ENCODE data around the gene NASP.

The NASP gene

GRCh38 chr1:45550401-45551351 lies 33.2 kb upstream of the NASP start, which contains the start of gene AKR1A1:
TSS of gene AKR1A1 (plus strand) at chr1:45550826. CDS start at chr1:45561795, 10,969 bp downstream.
- H3K79me2 ChIP-seq (ENCODE audit: insufficient read depth, low read length), result peaks cover 41% of the 10 kb centered on the region
- peaks cover 6% of the 10 kb centered on the region; the same call in 1 of the 2 replicates for H4K20me1 ChIP-seq (ENCODE audit: insufficient read depth, low read length)
- peak within 1 kb of the TSS; percentile 68 to 79 for H3K4me3 ChIP-seq (ENCODE audit: low read depth in 1 of 2, low read length in 2 of 2)
- TF ChIP-seq EZH2 (IDR thresholded peaks at IDR 0.05; ENCODE audit: borderline replicate concordance, low read depth, low read length, severe bottlenecking), result no peak
- TF ChIP-seq, protein P1, sequence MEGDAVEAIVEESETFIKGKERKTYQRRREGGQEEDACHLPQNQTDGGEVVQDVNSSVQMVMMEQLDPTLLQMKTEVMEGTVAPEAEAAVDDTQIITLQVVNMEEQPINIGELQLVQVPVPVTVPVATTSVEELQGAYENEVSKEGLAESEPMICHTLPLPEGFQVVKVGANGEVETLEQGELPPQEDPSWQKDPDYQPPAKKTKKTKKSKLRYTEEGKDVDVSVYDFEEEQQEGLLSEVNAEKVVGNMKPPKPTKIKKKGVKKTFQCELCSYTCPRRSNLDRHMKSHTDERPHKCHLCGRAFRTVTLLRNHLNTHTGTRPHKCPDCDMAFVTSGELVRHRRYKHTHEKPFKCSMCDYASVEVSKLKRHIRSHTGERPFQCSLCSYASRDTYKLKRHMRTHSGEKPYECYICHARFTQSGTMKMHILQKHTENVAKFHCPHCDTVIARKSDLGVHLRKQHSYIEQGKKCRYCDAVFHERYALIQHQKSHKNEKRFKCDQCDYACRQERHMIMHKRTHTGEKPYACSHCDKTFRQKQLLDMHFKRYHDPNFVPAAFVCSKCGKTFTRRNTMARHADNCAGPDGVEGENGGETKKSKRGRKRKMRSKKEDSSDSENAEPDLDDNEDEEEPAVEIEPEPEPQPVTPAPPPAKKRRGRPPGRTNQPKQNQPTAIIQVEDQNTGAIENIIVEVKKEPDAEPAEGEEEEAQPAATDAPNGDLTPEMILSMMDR (IDR thresholded peaks at IDR 0.05; ENCODE audit: borderline replicate concordance, extremely low read depth, low read length, poor library complexity, severe bottlenecking), result no peak
- H3K27ac ChIP-seq (ENCODE audit: low read length), result peak within 1 kb of the TSS; percentile 94
- peak; percentile 91 for DNase-seq
- no peaks in the 10 kb centered on the region for H3K9me3 ChIP-seq (ENCODE audit: insufficient read depth, low read length, severe bottlenecking)
- peaks cover 17% of the 10 kb centered on the region for H3K36me3 ChIP-seq (ENCODE audit: insufficient read depth, low read length)
- peak within 1 kb of the TSS; percentile 97 for H2AFZ ChIP-seq (ENCODE audit: low read depth, low read length)
- ATAC-seq (ENCODE audit: insufficient read depth, low read depth), result peak; percentile 94
- no peaks in the 10 kb centered on the region for H3K27me3 ChIP-seq (ENCODE audit: insufficient read depth, low read length, poor library complexity)
- peak within 1 kb of the TSS; percentile 81 for H3K4me2 ChIP-seq (ENCODE audit: insufficient read depth, low read length)
- H3K9ac ChIP-seq (ENCODE audit: low read depth, low read length), result peak within 1 kb of the TSS; percentile 71
- H3K4me1 ChIP-seq (ENCODE audit: insufficient read depth, low read length), result peaks cover 26% of the 10 kb centered on the region

DNA sequence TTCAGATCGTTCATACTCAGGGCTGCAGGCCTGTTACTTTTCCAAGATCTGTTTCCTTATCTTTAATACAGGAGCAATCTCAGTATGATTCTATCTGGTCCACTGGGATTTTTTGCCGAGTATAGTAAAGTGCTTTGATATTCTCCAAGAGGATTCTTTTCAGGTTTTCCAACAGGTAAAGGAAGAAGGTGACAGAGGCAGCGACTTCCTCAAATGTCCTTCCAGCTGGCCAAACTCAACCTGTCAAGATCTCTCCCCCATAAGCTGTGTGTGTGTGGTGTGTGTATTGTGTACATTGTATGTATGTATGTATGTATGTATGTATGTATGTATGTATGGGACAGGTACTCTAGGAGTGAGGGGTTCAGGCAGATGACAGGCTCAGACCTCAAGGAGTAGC lies 32.2 kb upstream of the NASP start:
- peaks cover 6% of the 10 kb centered on the region; the same call in 1 of the 2 replicates for H4K20me1 ChIP-seq (ENCODE audit: insufficient read depth, low read length)

DNA sequence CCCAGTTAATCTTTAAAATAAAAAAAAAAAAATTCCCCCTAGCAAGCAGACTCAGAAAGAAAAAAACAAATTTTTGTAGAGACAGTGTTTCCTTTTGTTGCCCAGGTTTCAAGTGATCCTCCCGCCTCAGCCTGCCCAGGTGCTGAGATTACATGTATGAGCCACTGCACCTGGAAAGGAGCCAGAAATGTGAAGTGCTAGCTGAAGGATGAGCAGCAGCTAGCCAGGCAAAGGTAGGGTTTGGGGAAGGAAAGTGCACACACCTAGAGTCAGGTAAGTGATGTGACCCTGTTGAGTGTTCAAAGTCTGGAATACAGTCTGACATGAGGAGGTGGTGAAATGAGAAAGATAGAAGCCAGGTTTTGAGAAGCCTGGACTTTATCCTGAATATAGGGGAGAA lies 31.5 kb upstream of the NASP start:
- Histone ChIP-seq H3K27me3 (ENCODE audit: insufficient read depth, low read length, poor library complexity) (no peaks in the 10 kb centered on the region), H3K36me3 (ENCODE audit: insufficient read depth, low read length) (peaks cover 17% of the 10 kb centered on the region), H3K79me2 (ENCODE audit: insufficient read depth, low read length) (peaks cover 50% of the 10 kb centered on the region), H2AFZ (ENCODE audit: low read depth, low read length) (no peak overlapping the region), H4K20me1 (ENCODE audit: insufficient read depth, low read length) (peaks cover 6% of the 10 kb centered on the region; the same call in 1 of the 2 replicates), H3K4me1 (ENCODE audit: insufficient read depth, low read length) (peaks cover 26% of the 10 kb centered on the region), H3K9ac (ENCODE audit: low read depth, low read length) (peak overlapping the region; percentile 71; the same call in 1 of the 2 replicates), H3K4me2 (ENCODE audit: insufficient read depth, low read length) (peak overlapping the region; percentile 81), H3K4me3 (ENCODE audit: low read depth in 1 of 2, low read length in 2 of 2) (peak overlapping the region in 1 of 2 experiments; percentile 79; a peak in 1 of 4 replicates), H3K9me3 (ENCODE audit: insufficient read depth, low read length, severe bottlenecking) (no peaks in the 10 kb centered on the region), H3K27ac (ENCODE audit: low read length) (no peak overlapping the region)
- TF ChIP-seq EZH2 (IDR thresholded peaks at IDR 0.05; ENCODE audit: borderline replicate concordance, low read depth, low read length, severe bottlenecking), result no peak
- TF ChIP-seq, protein P1 (IDR thresholded peaks at IDR 0.05; ENCODE audit: borderline replicate concordance, extremely low read depth, low read length, poor library complexity, severe bottlenecking), result no peak
- ATAC-seq (ENCODE audit: insufficient read depth, low read depth) (no peak), DNase-seq (no peak)

More for the DNA sequence above, 32.2 kb upstream of the NASP start:
- Histone ChIP-seq H3K4me2 (ENCODE audit: insufficient read depth, low read length) (peak overlapping the region; percentile 81), H3K4me3 (ENCODE audit: low read depth in 1 of 2, low read length in 2 of 2) (peak overlapping the region; percentile 68 to 79; a peak in 3 of 4 replicates), H3K27ac (ENCODE audit: low read length) (peak overlapping the region; percentile 94), H2AFZ (ENCODE audit: low read depth, low read length) (peak overlapping the region; percentile 97; the same call in 1 of the 2 replicates), H3K36me3 (ENCODE audit: insufficient read depth, low read length) (peaks cover 17% of the 10 kb centered on the region), H3K4me1 (ENCODE audit: insufficient read depth, low read length) (peaks cover 26% of the 10 kb centered on the region), H3K27me3 (ENCODE audit: insufficient read depth, low read length, poor library complexity) (no peaks in the 10 kb centered on the region), H3K79me2 (ENCODE audit: insufficient read depth, low read length) (peaks cover 47% of the 10 kb centered on the region), H3K9ac (ENCODE audit: low read depth, low read length) (peak overlapping the region; percentile 71), H3K9me3 (ENCODE audit: insufficient read depth, low read length, severe bottlenecking) (no peaks in the 10 kb centered on the region)
- no peak for TF ChIP-seq EZH2 (IDR thresholded peaks at IDR 0.05; ENCODE audit: borderline replicate concordance, low read depth, low read length, severe bottlenecking)
- TF ChIP-seq, protein P1 (IDR thresholded peaks at IDR 0.05; ENCODE audit: borderline replicate concordance, extremely low read depth, low read length, poor library complexity, severe bottlenecking), result no peak
- DNase-seq, result no peak
- ATAC-seq (ENCODE audit: insufficient read depth, low read depth), result no peak

Measured in DND-41 (cell line).